ENCODE data around the gene ST6GALNAC5.

The ST6GALNAC5 gene

DNA sequence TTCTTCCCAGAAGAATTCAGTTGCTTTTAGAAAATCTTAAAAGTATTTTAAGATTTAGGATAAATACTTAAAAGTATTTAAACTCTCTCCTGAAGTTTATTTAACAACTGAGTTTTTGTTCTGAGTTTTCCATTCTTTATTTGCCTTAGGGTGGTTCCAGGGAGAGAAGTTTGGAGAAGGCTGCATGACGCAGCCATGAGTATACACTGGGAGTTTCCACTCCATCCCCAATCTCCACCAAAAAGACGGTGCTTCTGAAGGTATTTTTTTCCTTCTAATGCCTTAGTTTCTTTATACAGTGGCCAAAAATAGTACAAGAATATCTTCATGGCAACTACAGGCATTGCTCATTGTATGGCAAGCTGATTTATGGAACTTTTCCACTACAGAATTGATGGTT lies 122.7 kb downstream of the ST6GALNAC5 start:
- TF ChIP-seq, protein P1, sequence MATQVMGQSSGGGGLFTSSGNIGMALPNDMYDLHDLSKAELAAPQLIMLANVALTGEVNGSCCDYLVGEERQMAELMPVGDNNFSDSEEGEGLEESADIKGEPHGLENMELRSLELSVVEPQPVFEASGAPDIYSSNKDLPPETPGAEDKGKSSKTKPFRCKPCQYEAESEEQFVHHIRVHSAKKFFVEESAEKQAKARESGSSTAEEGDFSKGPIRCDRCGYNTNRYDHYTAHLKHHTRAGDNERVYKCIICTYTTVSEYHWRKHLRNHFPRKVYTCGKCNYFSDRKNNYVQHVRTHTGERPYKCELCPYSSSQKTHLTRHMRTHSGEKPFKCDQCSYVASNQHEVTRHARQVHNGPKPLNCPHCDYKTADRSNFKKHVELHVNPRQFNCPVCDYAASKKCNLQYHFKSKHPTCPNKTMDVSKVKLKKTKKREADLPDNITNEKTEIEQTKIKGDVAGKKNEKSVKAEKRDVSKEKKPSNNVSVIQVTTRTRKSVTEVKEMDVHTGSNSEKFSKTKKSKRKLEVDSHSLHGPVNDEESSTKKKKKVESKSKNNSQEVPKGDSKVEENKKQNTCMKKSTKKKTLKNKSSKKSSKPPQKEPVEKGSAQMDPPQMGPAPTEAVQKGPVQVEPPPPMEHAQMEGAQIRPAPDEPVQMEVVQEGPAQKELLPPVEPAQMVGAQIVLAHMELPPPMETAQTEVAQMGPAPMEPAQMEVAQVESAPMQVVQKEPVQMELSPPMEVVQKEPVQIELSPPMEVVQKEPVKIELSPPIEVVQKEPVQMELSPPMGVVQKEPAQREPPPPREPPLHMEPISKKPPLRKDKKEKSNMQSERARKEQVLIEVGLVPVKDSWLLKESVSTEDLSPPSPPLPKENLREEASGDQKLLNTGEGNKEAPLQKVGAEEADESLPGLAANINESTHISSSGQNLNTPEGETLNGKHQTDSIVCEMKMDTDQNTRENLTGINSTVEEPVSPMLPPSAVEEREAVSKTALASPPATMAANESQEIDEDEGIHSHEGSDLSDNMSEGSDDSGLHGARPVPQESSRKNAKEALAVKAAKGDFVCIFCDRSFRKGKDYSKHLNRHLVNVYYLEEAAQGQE (IDR thresholded peaks at IDR 0.05; ENCODE audit: insufficient read depth in 1 of 2, low read depth in 2 of 2, low read length in 2 of 2), result no peak
- TF ChIP-seq FOXP2 (optimal IDR thresholded peaks at IDR 0.05; ENCODE audit: borderline replicate concordance, extremely low read depth, extremely low read length, insufficient read depth), result no peak
- no peak for TF ChIP-seq POLR2AphosphoS5 (IDR thresholded peaks at IDR 0.05; ENCODE audit: low read depth, low read length)
- no peak for TF ChIP-seq SIN3A (IDR thresholded peaks at IDR 0.05; ENCODE audit: borderline replicate concordance, insufficient read depth, low read length)
- no peak for TF ChIP-seq TAF1 (IDR thresholded peaks at IDR 0.05; ENCODE audit: borderline replicate concordance, insufficient read depth, low read length)

DNA sequence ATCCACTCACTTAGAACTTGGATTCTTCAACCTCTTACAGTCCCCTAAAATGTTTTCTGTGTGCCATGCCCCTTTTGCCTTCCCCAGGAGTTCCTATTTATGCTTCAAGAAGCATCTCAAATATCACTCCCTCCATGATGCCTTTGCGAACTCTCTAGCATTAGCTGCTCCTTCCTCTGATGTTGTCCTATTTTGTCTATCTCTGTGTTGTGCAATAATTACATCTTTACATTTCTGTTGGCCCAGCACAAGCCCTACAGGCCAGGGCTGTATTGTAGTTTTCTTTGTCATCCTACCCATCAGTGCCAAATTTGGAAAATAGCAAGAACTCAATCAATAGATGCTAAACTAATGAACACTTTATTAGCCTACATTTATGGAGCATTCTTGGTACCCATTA lies 125.8 kb downstream of the ST6GALNAC5 start:
- TF ChIP-seq SIN3A (IDR thresholded peaks at IDR 0.05; ENCODE audit: borderline replicate concordance, insufficient read depth, low read length) (no peak), FOXP2 (optimal IDR thresholded peaks at IDR 0.05; ENCODE audit: borderline replicate concordance, extremely low read depth, extremely low read length, insufficient read depth) (no peak), TAF1 (IDR thresholded peaks at IDR 0.05; ENCODE audit: borderline replicate concordance, insufficient read depth, low read length) (no peak), POLR2AphosphoS5 (IDR thresholded peaks at IDR 0.05; ENCODE audit: low read depth, low read length) (no peak)
- TF ChIP-seq, protein P1 (IDR thresholded peaks at IDR 0.05; ENCODE audit: insufficient read depth in 1 of 2, low read depth in 2 of 2, low read length in 2 of 2), result no peak

DNA sequence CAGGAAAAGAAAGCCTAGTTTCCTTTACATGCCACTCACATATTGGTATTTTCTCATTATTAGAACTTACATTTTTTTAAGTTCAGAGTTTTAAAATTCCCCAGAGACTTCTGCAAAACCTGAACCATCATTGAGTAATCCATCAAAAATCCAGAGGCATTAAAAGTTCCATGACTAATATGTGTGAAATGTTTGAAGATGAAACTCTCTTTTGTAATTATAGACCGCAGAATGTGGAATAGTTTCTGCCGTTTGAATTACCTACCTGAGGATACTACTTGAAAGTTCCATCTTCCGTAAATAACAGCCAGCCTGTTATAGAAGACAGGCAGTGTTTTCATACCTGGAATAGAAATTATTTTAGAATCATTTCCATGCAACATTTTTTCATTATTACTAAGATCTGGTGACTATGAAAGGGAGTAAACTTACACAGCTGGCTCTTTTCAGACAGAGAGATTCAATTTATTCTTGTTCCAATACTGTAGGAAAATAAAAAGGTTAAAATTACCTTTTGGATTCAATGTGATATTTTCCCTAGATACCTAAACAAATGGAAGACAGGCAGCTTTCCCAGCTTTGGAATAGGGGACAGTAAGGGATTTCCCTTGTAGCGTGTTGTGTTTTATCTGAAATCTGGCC lies 131.4 kb downstream of the ST6GALNAC5 start:
- TF ChIP-seq FOXP2 (optimal IDR thresholded peaks at IDR 0.05; ENCODE audit: borderline replicate concordance, extremely low read depth, extremely low read length, insufficient read depth) (no peak), POLR2AphosphoS5 (IDR thresholded peaks at IDR 0.05; ENCODE audit: low read depth, low read length) (no peak), TAF1 (IDR thresholded peaks at IDR 0.05; ENCODE audit: borderline replicate concordance, insufficient read depth, low read length) (no peak)

DNA sequence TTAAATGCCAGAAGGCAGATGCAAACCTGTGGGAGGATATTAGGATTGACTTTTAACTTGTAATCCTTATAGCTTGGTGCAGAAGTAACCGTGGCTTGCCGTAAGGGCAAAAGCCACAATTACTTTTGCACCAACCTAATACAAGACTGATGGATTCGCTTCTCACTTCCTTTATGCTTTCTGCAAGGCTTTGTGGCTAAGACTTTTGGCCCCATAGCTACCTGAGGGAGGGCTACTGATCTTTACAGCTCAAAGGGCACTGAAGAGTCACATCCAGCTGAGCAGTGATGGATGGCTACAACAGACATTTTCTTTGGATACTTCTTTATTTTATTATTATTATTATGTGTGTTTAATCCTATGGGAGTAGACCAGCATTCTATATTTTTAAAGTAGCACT lies 140.4 kb downstream of the ST6GALNAC5 start:
- TF ChIP-seq TAF1 (IDR thresholded peaks at IDR 0.05; ENCODE audit: borderline replicate concordance, insufficient read depth, low read length), result no peak
- no peak for TF ChIP-seq POLR2AphosphoS5 (IDR thresholded peaks at IDR 0.05; ENCODE audit: low read depth, low read length)
- no peak for TF ChIP-seq FOXP2 (optimal IDR thresholded peaks at IDR 0.05; ENCODE audit: borderline replicate concordance, extremely low read depth, extremely low read length, insufficient read depth)
- TF ChIP-seq SIN3A (IDR thresholded peaks at IDR 0.05; ENCODE audit: borderline replicate concordance, insufficient read depth, low read length), result no peak
- TF ChIP-seq, protein P1 (IDR thresholded peaks at IDR 0.05; ENCODE audit: insufficient read depth in 1 of 2, low read depth in 2 of 2, low read length in 2 of 2), result no peak

DNA sequence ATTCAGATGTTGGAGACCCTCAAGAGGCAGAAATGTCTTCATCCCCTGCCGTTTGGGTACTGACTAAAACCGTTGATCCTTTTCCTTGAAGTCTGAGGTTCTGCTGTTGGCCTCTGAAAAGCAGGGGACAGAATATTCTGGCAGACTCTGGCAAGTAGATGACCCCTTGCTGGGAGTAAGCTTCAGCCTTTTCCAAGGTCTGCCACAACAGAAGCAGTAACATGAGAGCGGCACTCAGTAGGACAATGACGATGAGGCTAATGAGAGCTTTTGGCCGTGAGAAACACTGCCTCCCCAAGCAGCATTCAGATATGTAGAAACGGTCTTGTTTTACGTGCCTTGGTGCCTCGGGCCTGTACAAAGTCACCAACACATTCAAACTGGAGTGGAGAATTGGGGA lies 143.7 kb downstream of the ST6GALNAC5 start:
- TF ChIP-seq POLR2AphosphoS5 (IDR thresholded peaks at IDR 0.05; ENCODE audit: low read depth, low read length) (no peak), TAF1 (IDR thresholded peaks at IDR 0.05; ENCODE audit: borderline replicate concordance, insufficient read depth, low read length) (no peak), FOXP2 (optimal IDR thresholded peaks at IDR 0.05; ENCODE audit: borderline replicate concordance, extremely low read depth, extremely low read length, insufficient read depth) (no peak), SIN3A (IDR thresholded peaks at IDR 0.05; ENCODE audit: borderline replicate concordance, insufficient read depth, low read length) (no peak)
- TF ChIP-seq, protein P1 (IDR thresholded peaks at IDR 0.05; ENCODE audit: insufficient read depth in 1 of 2, low read depth in 2 of 2, low read length in 2 of 2), result no peak
